ENCODE results near the gene NEU3. TPM values are rescaled to one million over a fixed set of nuclear protein-coding genes. Genes with fewer than 3 reads are reported as not detected.
"Not testable (repeated sequence)": the region's sequence is repeated elsewhere in the genome, so short reads cannot be mapped to it uniquely, and the experiment has no call there.

Gene NEU3
- total RNA-seq, 2 experiments from 2014 or later: 15.8 to 16.7 TPM

DNA sequence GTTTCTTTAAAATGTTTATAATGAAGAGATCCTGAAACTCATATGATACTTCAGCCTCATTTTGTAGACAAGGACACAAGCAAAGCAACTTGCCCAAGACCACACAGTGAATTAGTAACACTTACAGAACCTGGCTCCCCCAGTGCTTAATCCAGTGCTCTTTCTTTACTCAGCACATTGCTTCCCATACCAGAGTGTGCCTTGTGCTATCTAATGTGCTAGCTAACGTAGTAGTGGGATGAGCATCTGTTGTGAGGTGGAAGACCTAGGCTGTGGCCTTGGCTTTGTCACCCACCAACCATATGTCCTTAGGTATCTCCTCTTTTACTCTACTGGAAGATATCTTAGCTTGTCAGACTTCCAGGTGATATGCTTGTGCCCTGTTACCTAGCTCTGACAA is 34.5 kb upstream of the NEU3 start:
- H3K36me3 Mint-ChIP-seq (ENCODE audit: low read depth): peaks cover 57% of the 10 kb centered on the region
- ATAC-seq (no peak), DNase-seq (no peak)
- H3K4me1 Mint-ChIP-seq (ENCODE audit: low read depth): peaks cover 32% of the 10 kb centered on the region
- H3K27ac Mint-ChIP-seq: no peak overlapping the region
- H3K9me3 Mint-ChIP-seq (ENCODE audit: insufficient read depth): no peaks in the 10 kb centered on the region
- H3K27me3 Mint-ChIP-seq (ENCODE audit: low read depth): no peaks in the 10 kb centered on the region
- ChIA-PET POLR2A (no interaction called here), CTCF (interaction anchor here (0.6 to 2.4 kb wide), 3 partner anchors 22 to 186 kb away, joined by 3 to 14 read pairs (median 5); no protein-coding TSS in a partner anchor)
- H3K4me3 Mint-ChIP-seq: no peak overlapping the region

DNA sequence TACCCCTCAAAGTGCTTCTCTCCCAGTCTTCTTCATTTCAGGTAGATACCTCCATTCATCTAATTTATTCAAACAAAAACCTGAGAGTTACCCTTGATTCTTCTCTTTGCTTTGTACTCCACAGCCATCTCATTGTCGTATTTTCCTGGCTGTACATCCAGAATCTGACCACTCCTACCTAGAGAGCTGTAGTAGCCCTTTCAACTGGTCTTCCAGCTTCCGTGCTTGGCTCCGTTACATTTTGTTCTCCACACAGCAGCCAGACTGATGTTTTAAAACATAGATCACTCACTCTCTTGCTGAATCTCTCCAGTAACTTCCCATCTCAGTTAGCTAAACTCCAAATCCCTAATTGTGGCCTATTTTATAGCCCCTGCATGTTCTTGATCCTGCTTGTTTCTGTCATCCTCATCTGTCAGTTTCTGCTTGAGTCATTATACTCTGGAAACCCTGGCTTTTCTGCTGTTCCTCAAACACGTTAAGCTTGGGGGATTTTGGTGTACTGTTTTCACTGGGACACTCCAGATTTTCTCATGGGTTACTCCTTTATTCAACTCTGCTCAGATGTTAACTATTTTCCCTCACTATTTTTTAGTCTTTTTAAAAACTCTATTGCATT is 32.2 kb upstream of the NEU3 start:
- DNase-seq (no peak), ATAC-seq (no peak)
- peaks cover 46% of the 10 kb centered on the region for H3K36me3 Mint-ChIP-seq (ENCODE audit: low read depth)
- peaks cover 23% of the 10 kb centered on the region for H3K4me1 Mint-ChIP-seq (ENCODE audit: low read depth)
- H3K4me3 Mint-ChIP-seq: no peak overlapping the region
- no peak overlapping the region for H3K27ac Mint-ChIP-seq
- CTCF ChIA-PET: interaction anchor here (0.7 to 2.0 kb wide), 2 partner anchors 27 to 696 kb away, joined by 3 to 11 read pairs; no protein-coding TSS in a partner anchor
- H3K9me3 Mint-ChIP-seq (ENCODE audit: insufficient read depth): no peaks in the 10 kb centered on the region
- POLR2A ChIA-PET: no interaction called here
- no peaks in the 10 kb centered on the region for H3K27me3 Mint-ChIP-seq (ENCODE audit: low read depth)

DNA sequence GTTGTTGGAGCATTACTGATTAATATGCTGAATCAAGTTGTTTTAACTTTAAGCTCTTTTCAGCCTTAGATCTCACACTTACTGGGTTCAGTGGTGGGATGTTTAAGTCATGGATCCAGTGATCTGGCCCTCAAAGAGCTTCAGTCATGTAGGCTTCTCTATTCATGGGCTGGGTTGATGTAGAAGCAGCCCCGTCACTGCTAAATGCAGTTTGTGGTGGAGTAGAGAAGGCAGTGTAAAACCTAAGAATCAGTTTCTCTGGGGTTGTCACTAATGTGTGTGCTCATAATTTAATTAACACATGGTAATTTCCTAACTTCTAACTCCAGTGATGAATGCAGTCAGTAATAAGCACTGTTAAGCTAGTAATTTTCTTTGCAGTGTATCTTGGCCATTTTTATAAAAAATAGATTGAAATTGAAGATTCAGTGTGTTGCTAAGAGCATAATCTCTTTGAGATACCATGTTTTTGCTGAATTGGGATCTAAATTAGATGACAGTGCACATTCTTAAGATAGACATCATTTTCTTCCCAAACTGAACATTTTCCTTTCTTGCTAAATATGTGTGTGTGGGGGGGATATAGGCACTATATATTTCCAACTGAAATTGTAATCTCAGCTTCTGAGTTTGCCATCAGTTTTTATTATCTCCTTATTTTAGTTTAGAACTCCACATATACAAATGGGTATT is 30.6 kb upstream of the NEU3 start:
- peaks cover 41% of the 10 kb centered on the region for H3K36me3 Mint-ChIP-seq (ENCODE audit: low read depth)
- H3K4me3 Mint-ChIP-seq: no peak overlapping the region
- DNase-seq: no peak
- H3K9me3 Mint-ChIP-seq (ENCODE audit: insufficient read depth): no peaks in the 10 kb centered on the region
- no peak for ATAC-seq
- no peaks in the 10 kb centered on the region for H3K27me3 Mint-ChIP-seq (ENCODE audit: low read depth)
- CTCF ChIA-PET: interaction anchor here (1.0 to 1.2 kb wide), 2 partner anchors 65 to 291 kb away, joined by 3 read pairs; no protein-coding TSS in a partner anchor
- H3K4me1 Mint-ChIP-seq (ENCODE audit: low read depth): peaks cover 19% of the 10 kb centered on the region
- POLR2A ChIA-PET: no interaction called here
- no peak overlapping the region for H3K27ac Mint-ChIP-seq

DNA sequence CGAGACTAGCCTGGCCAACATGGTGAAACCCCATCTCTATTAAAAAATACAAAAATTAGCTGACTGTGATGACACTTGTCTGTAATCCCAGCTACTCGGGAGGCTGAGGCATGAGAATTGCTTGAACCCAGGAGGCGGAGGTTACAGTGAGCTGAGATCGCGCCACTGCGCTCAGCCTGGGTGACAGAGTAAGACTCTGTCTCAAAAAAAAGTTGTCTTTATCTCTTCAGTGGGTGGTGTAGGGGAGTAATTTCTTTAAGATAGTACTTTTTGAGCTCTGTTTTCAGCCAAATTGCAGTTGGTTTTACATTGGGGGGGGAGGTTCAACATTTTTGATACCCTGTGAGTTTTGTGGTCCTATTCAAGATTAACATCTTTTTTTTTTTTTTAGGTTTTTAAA is 28.6 kb upstream of the NEU3 start:
- POLR2A ChIA-PET: interaction anchor here (0.6 to 1.0 kb wide), 2 partner anchors 24 to 497 kb away, joined by 5 to 6 read pairs; no protein-coding TSS in a partner anchor
- peaks cover 24% of the 10 kb centered on the region for H3K4me1 Mint-ChIP-seq (ENCODE audit: low read depth)

DNA sequence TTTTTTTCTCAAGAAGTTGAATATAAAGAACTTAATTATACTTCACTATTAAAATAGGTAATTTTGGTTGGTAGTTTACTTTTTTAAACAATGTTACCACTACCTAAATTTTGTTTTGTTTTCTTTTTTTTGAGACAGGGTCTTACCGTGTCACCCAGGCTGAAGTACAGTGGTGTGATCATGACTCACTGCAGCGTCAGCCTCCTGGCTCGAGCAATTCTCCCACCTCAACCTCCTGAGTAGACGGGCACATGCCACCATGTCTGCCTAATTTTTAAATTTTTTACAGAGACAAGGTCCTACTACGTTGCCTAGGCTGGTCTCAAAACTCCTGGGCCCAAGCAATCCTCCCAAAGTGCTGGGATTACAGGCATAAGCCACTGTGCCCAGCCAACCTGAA is 22.1 kb upstream of the NEU3 start:
- no peak for ATAC-seq
- no peaks in the 10 kb centered on the region for H3K9me3 Mint-ChIP-seq (ENCODE audit: insufficient read depth)
- ChIA-PET POLR2A (no interaction called here), CTCF (interaction anchor here (0.9 kb wide), 1 partner anchor 56 kb away, joined by 3 read pairs; no protein-coding TSS in a partner anchor)
- peaks cover 47% of the 10 kb centered on the region for H3K36me3 Mint-ChIP-seq (ENCODE audit: low read depth)
- no peaks in the 10 kb centered on the region for H3K27me3 Mint-ChIP-seq (ENCODE audit: low read depth)
- no peak overlapping the region for H3K27ac Mint-ChIP-seq
- no peak overlapping the region for H3K4me3 Mint-ChIP-seq
- DNase-seq: no peak
- H3K4me1 Mint-ChIP-seq (ENCODE audit: low read depth): peaks cover 10% of the 10 kb centered on the region

More for the DNA sequence above, 28.6 kb upstream of the NEU3 start:
- H3K4me3 Mint-ChIP-seq; H3K9me3 Mint-ChIP-seq (ENCODE audit: insufficient read depth); H3K27ac Mint-ChIP-seq; DNase-seq; ATAC-seq; H3K27me3 Mint-ChIP-seq (ENCODE audit: low read depth): not testable (repeated sequence)
- CTCF ChIA-PET: interaction anchor here (0.8 to 2.8 kb wide), 3 partner anchors 9 to 181 kb away, joined by 3 to 14 read pairs (median 3); no protein-coding TSS in a partner anchor
- H3K36me3 Mint-ChIP-seq (ENCODE audit: low read depth): peaks cover 45% of the 10 kb centered on the region

DNA sequence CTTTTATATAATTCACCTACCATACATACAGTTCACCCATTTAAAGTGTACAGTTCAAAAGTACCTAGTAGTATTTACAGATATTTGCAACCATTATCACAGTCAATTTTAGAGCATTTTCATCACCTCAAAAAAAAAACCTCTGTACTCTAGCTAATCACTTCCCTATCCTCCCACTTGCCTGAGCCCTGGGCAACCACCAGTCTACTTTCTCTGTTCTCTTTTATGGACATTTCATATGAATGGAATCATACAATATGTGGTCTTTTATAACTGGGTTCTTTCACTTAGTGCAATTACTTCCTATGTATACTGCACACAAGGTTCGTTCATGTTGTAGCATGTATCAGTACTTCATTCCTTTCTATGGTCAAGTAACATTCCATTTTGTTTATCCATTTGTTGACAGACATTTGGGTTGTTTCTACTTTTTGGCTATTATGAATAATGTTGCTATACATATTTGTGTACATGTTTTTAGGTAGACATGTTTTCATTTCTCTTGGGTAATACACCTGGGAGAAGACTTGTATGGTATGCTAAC is 17.8 kb upstream of the NEU3 start:
- Mint-ChIP-seq H3K9me3 (ENCODE audit: insufficient read depth) (no peaks in the 10 kb centered on the region), H3K4me3 (no peak overlapping the region), H3K4me1 (ENCODE audit: low read depth) (peaks cover 6% of the 10 kb centered on the region), H3K36me3 (ENCODE audit: low read depth) (peaks cover 63% of the 10 kb centered on the region), H3K27me3 (ENCODE audit: low read depth) (no peaks in the 10 kb centered on the region), H3K27ac (no peak overlapping the region)
- DNase-seq (no peak), ATAC-seq (no peak)
- CTCF ChIA-PET: interaction anchor here (1.2 to 1.3 kb wide), 2 partner anchors 42 to 270 kb away, joined by 4 to 6 read pairs; partner anchors contain the start of gene TPBGL
- POLR2A ChIA-PET: no interaction called here

DNA sequence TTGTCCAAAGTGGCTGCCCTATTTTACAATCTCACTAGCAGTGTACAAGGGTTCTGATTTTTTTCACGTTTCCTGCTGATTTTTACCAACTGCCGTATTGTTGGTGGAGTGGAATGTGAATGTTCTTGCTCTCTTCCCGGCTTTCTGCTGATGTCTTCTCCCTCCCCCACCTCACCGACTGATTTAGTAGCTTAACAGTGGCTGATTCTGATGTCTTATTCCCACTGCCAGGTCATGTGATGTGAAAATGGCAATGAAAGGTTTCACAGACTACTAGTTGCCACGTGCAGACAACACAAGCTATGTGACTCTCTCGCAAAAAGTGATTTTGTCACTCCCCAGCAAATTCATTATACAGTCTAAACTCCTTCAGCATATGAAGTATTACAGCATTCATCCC is 17.3 kb upstream of the NEU3 start:
- no peaks in the 10 kb centered on the region for H3K9me3 Mint-ChIP-seq (ENCODE audit: insufficient read depth)
- peaks cover 6% of the 10 kb centered on the region for H3K4me1 Mint-ChIP-seq (ENCODE audit: low read depth)
- H3K27me3 Mint-ChIP-seq (ENCODE audit: low read depth): no peaks in the 10 kb centered on the region
- DNase-seq: no peak
- no peak for ATAC-seq
- POLR2A ChIA-PET: no interaction called here
- no peak overlapping the region for H3K4me3 Mint-ChIP-seq
- no peak overlapping the region for H3K27ac Mint-ChIP-seq
- CTCF ChIA-PET: interaction anchor here (1.2 kb wide), 1 partner anchor 270 kb away, joined by 6 read pairs; the partner anchor contains the start of gene TPBGL
- H3K36me3 Mint-ChIP-seq (ENCODE audit: low read depth): peaks cover 64% of the 10 kb centered on the region

DNA sequence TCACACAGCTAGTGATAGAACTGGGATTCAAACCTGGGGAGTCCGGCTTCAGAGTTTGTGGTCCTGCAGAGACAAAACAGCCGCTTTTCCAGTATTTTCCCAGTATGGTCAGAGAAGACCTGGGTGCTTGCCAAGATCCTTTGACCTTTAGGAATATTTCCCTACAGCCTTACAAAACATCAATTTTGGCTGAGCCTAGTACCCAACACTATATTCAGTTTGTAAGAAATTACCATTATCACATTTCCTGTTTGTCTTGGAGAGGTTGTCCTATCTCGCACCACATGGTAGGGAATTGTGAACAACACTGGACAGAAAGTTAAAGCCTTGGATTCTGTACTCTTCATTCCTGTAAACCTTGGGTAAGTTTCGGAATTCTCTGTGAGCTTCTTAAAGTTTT is 10.7 kb upstream of the NEU3 start:
- H3K27ac Mint-ChIP-seq: no peak overlapping the region
- POLR2A ChIA-PET: no interaction called here
- H3K9me3 Mint-ChIP-seq (ENCODE audit: insufficient read depth): no peaks in the 10 kb centered on the region
- no peak overlapping the region for H3K4me3 Mint-ChIP-seq
- no peak for DNase-seq
- H3K4me1 Mint-ChIP-seq (ENCODE audit: low read depth): peaks cover 5% of the 10 kb centered on the region
- CTCF ChIA-PET: interaction anchor here (2.6 kb wide), 1 partner anchor 11 kb away, joined by 7 read pairs; the partner anchor contains the start of gene NEU3
- ATAC-seq: no peak
- peaks cover 53% of the 10 kb centered on the region for H3K36me3 Mint-ChIP-seq (ENCODE audit: low read depth)
- no peaks in the 10 kb centered on the region for H3K27me3 Mint-ChIP-seq (ENCODE audit: low read depth)

DNA sequence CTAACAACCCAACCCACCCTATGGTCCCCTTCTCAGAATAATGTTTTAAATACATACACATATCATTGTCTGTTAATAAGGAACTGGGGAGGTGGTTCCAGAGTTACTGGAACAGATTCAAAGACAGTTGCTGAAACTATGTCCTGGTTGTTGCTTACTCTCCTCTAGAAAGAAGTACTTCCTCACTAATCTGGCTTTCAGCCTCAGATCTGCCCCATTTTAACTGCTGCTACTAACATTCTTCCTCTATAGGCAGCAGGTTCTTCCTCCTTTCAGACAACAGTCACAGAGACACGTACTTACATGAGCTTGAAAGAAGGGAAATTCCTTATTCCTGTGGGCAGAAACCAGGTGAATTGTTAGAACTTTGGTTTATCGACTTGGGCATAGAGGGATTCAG is 8.1 kb upstream of the NEU3 start:
- Mint-ChIP-seq H3K4me1 (ENCODE audit: low read depth) (no peaks in the 10 kb centered on the region), H3K9me3 (ENCODE audit: insufficient read depth) (no peaks in the 10 kb centered on the region), H3K36me3 (ENCODE audit: low read depth) (peaks cover 29% of the 10 kb centered on the region), H3K4me3 (no peak overlapping the region), H3K27me3 (ENCODE audit: low read depth) (no peaks in the 10 kb centered on the region), H3K27ac (no peak overlapping the region)
- DNase-seq (no peak), ATAC-seq (no peak)
- CTCF ChIA-PET: interaction anchor here (1.1 kb wide), 1 partner anchor 12 kb away, joined by 4 read pairs; no protein-coding TSS in a partner anchor
- POLR2A ChIA-PET: no interaction called here

DNA sequence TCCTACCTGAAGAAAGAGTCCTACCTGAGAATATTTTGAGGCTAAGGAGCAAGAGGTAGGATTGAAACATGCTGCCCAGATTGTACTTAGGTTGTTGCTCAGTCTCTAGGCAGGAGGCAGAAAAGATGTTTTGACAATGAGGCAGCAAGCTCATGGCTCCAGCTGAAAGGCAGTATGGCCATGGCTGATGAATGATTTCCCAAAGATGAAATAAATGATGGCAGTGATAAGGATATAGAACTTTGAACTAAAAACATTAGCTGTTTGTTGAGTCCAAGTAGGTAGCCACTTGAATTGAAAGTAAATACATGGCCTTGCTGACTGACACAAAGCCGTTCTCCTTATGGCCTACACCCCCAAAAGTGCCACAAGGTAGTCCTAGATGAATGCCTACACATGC is 6.8 kb upstream of the NEU3 start:
- no peaks in the 10 kb centered on the region for H3K4me1 Mint-ChIP-seq (ENCODE audit: low read depth)
- ATAC-seq: no peak
- H3K27me3 Mint-ChIP-seq (ENCODE audit: low read depth): no peaks in the 10 kb centered on the region
- no peak for DNase-seq
- H3K9me3 Mint-ChIP-seq (ENCODE audit: insufficient read depth): no peaks in the 10 kb centered on the region
- ChIA-PET POLR2A (no interaction called here), CTCF (interaction anchor here (1.1 kb wide), 1 partner anchor 13 kb away, joined by 4 read pairs; no protein-coding TSS in a partner anchor)
- no peak overlapping the region for H3K4me3 Mint-ChIP-seq
- H3K36me3 Mint-ChIP-seq (ENCODE audit: low read depth): peaks cover 23% of the 10 kb centered on the region
- no peak overlapping the region for H3K27ac Mint-ChIP-seq

DNA sequence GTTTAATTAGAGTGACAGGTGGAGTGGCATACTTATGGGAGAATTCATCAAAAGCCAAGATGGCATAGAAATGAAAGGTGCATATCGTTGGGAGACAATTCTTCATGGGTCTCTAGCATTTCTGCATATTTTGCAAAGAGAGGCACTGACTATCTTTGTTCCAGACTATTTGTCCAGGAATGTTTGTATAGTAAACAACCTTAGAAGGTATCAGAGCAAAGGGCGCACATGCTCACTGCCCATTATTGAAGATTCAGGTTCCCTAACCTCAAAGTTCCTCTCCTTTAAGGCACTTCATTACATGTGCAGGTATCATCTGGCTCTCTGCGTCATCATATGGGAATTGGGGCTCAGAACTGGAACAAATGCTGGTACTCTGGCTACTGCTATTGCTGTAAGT is 4.7 kb upstream of the NEU3 start:
- H3K27ac Mint-ChIP-seq: no peak overlapping the region
- H3K27me3 Mint-ChIP-seq (ENCODE audit: low read depth): no peaks in the 10 kb centered on the region
- CTCF ChIA-PET: no interaction called here

DNA sequence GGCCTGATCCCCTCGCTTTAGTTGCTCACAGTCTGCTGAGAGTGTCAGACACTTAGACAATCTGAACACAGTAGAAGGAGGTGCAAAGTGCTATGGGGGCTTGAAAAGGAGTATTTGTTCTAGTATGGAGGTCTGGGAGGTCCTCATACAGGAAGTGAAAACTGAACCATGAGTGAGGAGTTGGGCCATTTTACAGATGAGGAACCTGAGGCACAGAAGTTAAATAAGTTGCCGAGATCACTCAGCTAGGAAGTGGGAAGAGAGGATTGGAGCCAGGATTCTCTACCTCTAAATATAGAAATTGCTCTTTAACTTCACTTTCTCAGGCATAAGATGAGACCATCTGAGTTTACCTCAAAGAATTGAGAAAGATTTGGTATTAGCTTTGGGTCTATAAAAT is 4.0 kb upstream of the NEU3 start:
- Mint-ChIP-seq H3K27me3 (ENCODE audit: low read depth) (no peaks in the 10 kb centered on the region), H3K4me1 (ENCODE audit: low read depth) (peaks cover 8% of the 10 kb centered on the region), H3K4me3 (no peak overlapping the region), H3K9me3 (ENCODE audit: insufficient read depth) (no peaks in the 10 kb centered on the region), H3K36me3 (ENCODE audit: low read depth) (peaks cover 15% of the 10 kb centered on the region), H3K27ac (no peak overlapping the region)
- ChIA-PET CTCF (no interaction called here), POLR2A (no interaction called here)
- ATAC-seq: no peak
- DNase-seq: no peak

More for the DNA sequence above, 4.7 kb upstream of the NEU3 start:
- peaks cover 17% of the 10 kb centered on the region for H3K36me3 Mint-ChIP-seq (ENCODE audit: low read depth)
- ATAC-seq: no peak
- POLR2A ChIA-PET: no interaction called here
- H3K9me3 Mint-ChIP-seq (ENCODE audit: insufficient read depth): no peaks in the 10 kb centered on the region
- DNase-seq: no peak
- H3K4me1 Mint-ChIP-seq (ENCODE audit: low read depth): peaks cover 2% of the 10 kb centered on the region
- no peak overlapping the region for H3K4me3 Mint-ChIP-seq

All from activated CD8-positive, alpha-beta T cell treated with anti-CD3 and anti-CD28 coated beads, Interleukin-2, amount 10 ng/mL, durations not matched to agents 7 days and 5 days (primary cell).